Stimulated activated CD4-positive, alpha-beta T cell treated with anti-CD3 and anti-CD28 coated beads, Interleukin-12 subunit alpha, Interleukin-12 subunit beta, amount 100 ng/mL, for 4 hours (primary cell): ENCODE results near the gene MAPK1.
"Not testable (repeated sequence)": the region's sequence is repeated elsewhere in the genome, so short reads cannot be mapped to it uniquely, and the experiment has no call there.

Experiments used
- DNase-seq: peaks from one replicate; pipeline ENCODE4 v3.0.0-alpha.2; 2020

Gene MAPK1

DNA sequence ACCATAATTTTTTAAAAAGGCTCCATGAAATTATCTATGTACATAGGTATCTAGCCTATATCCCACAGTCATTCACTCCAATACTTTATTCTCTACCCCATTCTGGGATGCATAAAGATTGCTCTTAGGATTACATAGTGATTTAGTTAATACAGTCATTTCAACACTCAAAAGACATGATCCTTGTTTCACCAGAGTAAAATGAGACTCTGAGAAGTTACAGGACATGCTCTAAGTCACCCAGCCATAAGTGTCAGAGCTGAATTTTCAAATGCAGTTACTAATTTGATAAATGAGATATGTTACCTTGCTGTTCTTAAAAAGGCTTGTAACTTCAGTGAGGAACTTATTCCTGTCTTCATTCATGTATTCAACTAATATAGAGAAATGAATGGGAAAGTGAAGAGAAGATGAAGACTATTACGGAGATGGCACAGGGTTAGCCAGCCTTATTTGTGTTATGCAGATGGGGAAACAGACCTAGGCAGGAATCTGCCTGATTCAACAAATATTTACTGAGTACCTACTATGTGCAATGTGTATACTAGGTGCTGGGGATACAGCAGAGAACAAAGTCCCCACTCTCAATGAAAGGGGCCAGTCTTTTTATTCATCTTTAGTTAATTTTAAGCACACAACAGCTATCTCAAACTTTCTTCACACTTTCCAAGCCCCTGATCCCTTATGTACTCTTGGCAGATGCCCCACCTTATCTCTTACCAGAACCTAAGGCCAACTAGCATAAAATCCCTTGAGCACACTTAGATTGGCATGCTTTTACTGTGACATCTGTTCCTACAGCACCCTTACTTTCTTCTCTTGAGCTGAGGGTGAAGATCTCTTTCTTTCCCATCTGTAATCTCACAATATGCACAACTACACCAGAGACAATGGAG lies 21.6 kb downstream of the MAPK1 start:
- DNase-seq, result no peak

DNA sequence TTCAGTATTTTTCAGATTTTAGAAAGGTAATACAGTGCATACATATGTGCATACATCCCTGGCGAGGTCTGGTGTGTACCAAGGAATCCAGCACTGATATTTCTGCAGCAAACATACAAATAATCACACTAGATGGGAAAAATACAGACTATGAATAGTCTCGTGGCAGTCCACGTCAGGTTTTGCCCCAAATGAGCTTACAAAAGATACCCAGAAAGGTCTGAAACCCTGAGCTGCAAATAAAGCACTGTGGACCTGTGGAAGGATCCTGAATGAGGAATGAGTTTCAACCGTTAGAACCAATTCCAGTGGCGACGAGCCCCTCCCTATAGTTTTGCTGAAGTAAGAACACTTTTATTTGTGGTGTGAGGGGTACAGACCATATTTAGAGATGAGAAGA lies 24.5 kb downstream of the MAPK1 start:
- DNase-seq, result no peak

DNA sequence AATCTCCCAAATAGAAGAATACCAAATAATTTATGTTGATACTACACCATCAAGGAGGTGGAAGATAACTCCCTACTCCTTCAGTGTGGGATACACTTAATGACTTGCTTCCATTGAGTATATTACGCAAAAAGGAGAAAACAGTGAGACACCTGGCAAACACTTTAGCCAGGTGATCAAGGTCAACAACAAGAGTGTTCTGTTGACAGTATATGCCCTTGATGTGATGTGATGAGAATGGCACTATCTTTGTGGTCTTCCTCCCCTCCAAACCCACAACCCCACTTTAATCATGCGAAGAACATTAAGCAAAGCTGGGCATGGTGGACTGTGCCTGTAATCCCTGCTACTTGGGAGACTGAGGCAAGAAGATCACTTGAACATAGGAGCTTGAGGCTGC lies 26.0 kb downstream of the MAPK1 start:
- DNase-seq, result no peak

DNA sequence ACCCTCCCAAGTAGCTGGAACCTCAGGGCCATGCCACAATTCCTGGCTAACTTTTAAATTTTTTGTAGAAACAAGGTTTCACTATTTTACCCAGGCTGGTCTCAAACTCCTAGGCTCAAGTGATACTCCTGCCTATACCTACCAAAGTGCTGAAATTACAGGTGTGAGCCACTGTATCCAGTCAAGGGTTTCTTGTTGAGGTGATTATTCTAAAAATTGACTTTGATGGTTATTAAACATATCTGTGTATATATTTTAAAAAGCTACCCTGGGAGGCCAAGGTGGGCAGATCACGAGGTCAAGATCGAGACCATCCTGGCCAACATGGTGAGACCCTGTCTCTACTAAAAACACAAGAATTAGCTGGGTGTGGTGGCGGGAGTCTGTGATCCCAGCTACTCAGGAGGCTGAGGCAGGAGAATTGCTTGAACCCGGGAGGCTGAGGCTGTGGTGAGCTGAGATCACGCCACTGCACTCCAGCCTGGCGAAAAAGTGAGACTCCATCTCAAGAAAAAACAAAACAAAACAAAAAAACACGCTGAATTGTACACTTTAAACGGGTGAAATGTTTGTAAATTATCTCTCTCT lies 27.1 kb downstream of the MAPK1 start:
- DNase-seq, result no peak

DNA sequence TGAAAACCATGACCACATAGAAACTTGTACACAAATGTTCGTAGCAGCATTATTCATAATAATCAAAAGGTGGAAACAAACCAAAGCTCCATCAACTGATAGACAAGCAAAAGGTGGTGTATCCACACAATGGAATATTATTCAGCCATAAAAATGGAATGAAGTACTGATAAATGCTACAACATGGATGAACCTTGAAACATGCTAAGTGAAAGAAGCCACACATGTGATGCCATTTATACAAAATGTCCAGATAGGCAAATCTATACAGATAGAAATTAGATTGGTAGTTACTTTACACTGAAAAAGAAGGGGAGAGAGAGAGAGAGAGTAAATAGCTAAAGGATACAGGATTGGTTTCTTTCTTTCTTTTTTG lies 27.7 kb downstream of the MAPK1 start:
- DNase-seq, result no peak

DNA sequence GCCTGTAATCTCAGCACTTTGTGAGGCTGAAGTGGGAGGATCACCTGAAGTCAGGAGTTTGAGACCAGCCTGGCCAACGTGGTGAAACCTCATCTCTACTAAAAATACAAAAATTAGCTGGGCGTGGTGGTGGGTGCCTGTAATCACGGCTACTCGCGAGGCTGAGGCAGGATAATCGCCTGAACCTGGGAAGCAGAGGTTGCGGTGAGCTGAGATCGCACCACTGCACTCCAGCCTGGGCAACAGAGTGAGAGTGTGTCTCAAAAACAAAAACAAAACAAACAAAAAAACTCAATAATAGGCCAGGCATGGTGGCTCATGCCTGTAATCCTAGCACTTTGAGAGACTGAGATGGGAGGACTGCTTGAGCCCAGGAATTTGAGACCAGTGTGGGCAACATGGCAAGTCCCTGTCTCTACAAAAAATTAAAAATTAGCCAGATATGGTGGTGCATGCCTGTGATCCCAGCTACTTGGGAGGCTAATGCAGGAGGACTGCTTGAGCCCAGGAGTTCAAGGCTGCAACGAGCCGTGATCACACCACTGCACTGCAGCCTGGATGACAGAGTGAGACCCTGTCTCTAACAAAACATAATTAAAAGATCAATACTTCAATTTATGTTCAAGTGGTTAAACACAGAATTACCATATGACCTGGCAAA lies 28.2 kb downstream of the MAPK1 start:
- DNase-seq, result not testable (repeated sequence)

DNA sequence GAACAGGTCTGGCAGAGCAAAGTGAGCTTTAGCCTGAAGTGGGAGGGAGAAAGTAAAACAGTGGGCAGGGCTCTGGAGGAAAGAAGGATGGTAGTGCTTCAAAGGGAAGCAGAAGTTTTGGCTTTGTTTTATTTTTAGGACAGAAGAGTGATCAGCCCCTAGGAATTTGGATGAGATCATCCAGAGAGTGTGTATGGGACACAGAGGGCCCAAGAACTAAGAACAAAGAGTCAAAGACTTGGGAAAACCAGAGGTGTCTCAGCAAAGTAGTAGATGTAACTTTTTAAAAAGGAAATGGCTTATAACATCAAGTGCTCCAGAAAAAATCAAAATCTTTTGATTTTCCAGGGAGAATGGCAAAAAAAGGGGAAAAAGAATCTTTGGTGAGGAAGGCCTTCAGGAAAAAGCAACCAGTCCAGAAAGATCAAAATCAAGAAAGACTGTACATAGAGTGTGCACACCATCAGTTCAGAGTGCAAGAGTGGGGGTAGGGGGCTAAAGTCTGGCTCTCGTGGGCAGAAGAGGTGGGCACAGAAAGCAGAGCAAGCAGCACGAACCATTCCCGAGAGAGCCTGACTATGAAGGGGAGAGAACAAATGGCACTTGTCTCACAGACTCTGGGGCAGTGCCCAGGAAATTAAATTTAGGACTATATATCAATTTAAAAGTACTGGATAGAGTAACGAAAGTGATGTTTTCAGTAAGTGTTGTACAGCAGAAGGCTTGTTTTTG lies 30.0 kb downstream of the MAPK1 start:
- DNase-seq, result no peak

DNA sequence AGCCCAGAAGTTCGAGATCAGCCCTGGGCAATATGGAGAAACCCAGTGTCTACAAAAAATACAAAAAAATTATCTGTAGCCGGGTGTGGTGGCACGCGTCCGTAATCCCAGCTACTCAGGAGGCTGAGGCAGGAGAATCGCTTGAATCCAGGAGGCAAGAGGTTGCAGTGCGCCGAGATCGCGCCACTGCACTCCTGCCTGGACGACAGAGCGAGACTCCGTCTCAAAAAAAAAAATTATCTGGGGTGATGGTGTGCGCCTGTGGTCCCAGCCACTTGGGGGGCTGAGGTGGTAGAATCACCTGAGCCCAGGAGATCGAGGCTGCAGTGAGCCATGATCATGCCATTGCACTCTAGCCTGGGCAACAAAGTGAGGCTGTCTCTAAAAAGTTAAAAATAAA lies 31.0 kb downstream of the MAPK1 start:
- not testable (repeated sequence) for DNase-seq

DNA sequence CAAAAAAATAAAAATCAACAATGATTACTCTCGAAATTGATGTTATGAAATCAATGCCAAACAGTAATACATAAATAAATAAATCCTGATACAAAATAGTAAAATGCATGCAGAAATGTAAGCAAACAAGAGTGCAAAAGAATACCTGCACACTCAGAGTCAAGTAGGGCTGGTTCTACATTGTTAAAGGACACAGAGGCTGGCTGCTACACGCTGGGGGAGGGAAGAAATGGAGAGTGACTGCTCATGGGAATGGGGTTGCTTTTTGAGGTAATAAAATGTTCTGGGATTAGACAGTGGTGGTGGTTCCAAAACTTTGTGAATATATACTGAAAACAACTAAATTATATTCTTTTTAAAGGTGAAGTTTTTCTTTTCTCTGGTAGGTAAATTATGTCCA lies 32.1 kb downstream of the MAPK1 start:
- no peak for DNase-seq

DNA sequence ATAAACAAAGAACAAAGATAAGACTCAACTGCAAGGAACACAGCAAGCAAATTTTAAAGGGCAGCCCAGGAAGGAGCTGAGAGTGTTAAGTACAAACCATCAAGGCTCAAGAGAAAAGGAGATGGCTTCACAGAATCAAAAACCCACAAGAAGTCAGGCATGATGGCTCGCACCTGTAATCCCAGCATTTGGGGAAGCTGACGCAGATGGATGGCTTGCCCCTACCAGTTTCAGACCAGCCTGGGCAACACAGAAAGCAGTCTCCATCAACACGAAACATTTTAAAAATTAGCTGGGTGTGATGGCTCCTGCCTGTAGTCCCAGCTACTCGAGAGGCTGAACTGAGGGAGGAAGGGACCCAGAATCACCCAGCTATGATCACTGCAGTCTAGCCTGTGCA lies 32.6 kb downstream of the MAPK1 start:
- no peak for DNase-seq

DNA sequence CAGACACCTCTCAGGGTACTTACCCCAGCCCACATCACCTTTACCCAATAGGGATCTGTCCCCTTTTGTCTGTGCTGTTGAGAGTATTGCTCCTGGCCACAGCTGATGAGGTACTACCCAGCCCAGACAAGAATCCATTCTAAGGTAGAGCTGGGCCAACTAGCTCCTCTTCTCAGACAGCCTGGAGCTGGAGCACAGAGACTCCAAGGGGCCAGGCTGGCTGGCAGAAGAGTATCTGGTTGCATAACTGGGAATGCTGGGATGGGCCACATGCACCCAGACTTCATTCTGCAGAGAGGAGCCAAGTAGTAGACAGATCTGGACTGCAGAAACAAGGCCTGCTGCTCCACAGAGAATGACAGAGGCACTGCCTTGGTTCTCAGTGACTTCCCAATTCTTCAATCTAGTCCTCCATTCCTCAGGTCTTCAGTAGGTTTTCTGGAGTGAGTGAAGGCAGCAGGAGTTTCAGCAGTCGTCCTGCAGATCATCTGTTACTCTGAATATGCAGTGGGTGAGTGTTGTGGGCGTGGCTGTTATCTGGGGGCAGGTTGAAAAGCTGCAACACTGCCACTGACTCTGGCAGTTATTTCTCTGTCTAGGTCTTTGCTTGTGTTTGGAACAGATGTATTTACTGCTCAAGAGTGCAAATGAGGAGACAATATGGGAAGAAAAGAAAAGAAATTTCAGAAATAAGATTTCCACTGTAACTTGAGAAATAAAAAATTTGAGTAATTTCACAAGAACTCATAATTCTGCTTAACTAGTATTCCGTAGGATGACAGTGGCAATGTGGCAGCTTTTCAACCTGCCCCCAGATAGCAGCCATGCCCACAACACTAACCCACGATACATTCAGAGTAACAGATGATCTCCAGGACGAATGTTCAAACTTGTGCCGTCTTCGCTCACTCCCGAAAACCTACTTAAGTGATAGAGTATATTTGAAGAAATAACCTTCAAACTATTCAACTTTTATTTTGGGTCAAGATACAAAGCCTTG lies 34.9 kb downstream of the MAPK1 start:
- DNase-seq, result no peak

DNA sequence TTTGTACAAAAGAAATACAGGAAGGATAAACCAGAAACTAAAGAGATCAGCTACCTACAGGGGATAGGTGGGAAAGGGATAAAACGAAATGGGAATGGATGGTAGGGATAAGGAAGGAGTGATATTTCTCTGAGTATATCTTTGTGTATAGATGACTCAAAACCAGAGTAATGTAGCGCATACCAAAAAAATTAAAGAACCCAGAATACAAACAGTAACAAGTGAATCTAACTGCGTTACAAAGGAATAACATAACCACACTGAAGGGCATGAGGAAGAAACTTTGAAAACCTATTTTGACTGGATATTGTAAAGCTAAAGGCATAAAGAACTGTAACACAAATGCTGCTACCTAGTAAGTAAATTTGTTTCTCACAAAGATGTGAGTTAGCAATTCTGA lies 37.9 kb downstream of the MAPK1 start:
- no peak for DNase-seq

DNA sequence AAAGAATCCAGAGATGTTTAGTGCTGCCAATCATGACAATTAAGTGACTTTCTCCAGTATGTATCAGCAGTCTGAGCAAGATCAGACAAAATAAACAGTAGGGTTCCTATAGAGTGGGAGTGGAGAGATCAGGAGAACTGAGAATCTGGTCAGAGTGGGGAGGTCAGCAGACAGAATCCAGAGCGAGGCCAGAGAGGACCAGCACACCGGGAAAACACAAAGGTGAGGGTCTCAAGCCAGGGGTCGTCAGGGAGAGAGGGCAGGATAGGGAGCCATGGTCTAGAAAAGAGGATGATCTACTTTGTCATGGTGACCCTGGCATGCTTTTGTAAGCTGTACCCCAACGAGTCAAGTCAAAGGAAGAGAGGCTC lies 39.2 kb downstream of the MAPK1 start:
- no peak for DNase-seq

DNA sequence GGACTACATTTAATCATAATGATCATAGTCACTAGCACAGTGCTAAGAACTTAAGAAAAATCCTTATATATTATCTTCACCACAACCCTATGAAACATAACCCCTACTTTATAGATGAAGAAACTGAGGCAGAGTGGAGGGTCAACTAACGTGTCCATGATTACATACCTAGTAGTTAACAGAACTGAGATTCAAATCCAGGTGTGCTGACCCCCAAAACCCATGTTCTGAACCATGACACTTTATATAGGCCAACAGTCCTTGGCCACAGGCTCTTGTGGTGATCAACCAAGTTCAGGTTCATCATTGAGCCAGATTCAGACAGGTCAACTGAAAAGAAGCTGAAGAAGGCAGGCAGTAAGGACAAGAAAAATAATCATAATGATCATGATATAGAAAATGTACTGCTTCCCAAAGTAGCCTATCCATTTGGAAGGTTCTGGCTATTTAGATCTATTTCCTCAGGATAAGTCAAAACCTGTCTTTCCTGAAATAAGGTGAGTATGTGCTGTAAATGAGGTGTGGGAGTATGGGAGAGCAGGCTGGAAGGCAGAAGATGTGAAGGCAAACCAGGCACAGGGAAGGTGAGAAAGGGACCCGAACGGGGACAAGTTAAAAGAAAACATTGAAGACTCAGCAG lies 39.7 kb downstream of the MAPK1 start:
- DNase-seq, result no peak

DNA sequence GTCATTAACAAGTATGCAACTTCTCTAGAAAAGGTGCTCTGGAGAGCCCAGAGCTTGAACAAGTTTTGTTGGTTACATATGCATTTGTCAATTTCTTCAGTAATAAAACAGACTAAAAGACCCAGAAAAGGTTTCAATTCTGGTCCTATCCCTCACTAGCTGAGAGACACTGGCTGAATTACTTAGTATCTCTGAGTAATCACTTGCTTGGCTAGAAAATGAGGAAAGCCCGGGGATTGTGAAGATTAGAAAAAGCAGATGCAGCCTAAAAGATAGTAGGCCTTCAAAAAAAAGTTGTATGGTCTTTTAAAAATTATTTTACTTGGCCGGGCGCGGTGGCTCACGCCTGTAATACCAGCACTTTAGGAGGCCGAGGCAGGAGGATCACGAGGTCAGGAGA lies 41.2 kb downstream of the MAPK1 start:
- no peak for DNase-seq

DNA sequence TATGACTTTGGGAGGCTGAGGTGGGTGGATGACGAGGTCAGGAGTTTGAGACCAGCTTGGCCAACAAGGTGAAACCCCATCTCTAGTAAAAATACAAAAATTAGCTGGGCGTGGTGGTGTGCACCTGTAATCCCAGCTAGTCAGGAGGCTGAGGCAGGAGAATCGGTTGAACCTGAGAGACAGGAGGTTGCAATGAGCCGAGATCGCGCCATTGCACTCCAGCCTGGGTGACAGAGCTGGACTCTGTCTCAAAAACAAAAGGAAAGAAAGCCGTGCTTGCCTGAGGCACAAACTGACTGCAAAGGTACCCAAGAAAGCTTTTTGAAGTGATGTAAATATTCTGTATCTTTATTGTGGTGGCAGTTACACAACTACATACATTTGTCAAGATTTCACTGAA lies 42.5 kb downstream of the MAPK1 start:
- not testable (repeated sequence) for DNase-seq

DNA sequence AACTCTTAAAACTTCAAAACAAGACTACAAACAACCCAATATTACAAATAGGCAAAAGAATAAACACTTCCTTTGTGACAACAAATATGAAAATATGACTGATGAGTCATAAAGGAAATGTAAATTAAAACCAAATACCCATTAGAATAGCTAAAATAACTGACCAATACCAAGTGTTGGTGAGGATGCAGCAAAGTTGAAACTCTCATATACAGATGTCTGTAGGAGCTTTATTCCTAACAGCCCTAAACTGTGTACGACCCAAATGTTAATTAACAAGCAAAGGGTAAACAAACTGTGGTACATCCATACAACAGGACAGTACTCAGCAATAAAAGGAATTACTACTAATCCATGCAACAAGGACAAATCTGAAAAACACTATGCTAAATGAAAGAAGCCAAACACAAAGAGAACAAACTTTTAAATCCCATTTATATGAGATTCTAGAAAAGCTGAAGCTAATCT lies 43.0 kb downstream of the MAPK1 start:
- no peak for DNase-seq

DNA sequence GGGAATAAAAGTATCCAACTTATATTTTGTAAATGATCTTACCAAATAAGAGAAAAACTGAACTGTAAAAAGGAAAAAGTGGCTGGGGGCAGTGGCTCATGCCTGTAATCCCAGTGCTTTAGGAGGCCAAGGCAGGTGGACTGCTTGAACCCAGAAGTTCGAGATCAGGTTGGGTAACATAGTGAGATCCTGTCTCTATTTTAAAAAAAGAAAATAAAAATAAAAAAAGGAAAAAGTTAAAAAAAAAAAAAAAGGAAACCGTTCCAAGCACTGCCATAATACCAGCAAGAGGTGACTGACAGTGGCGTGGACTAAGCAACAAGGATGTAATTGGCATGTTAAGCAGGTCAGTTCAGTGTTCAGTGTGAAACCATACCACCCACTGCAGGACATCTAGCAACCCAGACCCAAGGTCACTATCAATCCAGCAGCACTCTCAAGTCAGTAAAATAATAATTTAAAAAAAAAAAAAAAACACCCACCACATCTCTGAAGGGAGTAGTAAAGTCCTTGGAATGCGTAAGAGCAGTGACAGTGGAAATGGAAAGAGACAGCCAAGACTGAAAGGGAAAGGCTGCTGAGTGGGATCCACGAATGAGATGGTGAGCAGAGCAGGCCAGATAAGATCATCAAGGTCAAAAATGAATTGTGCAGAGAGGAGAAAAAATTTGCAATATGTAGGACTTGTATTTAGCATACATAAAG lies 43.6 kb downstream of the MAPK1 start:
- DNase-seq, result no peak

DNA sequence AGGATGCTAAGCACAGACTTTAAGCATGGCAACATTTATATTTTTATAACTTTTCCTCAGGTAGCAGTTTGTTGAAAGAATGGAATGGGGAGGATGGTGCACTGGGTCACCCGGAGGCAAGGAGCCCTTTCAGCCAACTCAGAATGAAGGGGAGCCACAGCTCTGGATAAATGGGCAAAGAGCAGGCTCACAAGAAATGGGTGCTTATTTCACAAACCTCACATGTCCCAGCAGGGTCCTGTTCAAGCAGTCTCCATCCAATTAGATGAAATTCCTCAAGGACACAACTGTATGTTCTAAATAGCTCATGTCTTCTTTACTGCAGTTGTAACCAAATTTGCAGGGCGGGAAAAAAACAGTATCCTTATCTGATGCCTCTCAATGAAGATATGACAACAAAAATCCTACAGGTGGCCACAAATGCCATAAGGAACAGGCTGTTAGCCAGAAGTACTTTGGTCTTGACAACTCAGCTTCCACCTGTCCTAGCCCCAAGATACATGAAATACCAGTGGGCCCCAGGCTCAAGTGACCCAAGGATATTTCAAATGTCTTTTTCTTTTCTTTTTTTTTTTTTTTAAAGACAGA lies 48.2 kb downstream of the MAPK1 start:
- no peak for DNase-seq

DNA sequence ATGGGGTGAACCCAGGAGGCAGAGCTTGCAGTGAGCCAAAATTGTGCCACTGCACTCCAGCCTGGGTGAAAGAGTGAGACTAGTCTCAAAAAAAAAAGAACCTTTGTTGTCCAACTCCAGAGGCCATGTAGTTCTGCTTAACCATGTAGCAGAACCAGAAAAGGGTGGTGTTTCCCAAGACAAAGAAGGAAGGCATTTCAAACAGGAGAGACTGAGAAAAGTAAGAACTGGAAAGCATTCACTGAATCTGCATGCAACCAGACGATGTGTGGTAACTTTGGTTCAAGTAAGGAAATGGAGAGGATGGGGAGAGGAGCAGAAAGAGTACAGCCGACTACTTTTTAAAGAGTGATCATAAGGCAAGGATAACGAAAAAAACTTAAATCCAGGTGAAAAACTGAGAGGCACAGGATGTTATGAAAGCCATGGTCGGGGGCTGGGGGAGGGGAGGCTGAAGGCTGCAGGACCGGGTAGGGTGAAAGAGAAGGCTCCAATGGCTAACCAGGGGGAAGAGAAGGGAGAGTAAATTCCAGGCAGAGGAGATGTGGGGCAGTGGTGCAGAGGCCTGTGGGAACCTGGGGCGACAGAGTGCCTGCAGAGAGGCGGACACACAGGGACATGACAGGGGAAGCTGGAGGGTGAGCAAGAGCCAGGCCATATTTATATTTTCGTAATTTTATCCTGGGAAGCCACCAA lies 48.8 kb downstream of the MAPK1 start:
- DNase-seq, result no peak
